ENCODE data around the gene SLC4A8.
A peak's percentile ranks its signal among the peaks of the same experiment; 100 is the strongest.

The SLC4A8 gene

DNA sequence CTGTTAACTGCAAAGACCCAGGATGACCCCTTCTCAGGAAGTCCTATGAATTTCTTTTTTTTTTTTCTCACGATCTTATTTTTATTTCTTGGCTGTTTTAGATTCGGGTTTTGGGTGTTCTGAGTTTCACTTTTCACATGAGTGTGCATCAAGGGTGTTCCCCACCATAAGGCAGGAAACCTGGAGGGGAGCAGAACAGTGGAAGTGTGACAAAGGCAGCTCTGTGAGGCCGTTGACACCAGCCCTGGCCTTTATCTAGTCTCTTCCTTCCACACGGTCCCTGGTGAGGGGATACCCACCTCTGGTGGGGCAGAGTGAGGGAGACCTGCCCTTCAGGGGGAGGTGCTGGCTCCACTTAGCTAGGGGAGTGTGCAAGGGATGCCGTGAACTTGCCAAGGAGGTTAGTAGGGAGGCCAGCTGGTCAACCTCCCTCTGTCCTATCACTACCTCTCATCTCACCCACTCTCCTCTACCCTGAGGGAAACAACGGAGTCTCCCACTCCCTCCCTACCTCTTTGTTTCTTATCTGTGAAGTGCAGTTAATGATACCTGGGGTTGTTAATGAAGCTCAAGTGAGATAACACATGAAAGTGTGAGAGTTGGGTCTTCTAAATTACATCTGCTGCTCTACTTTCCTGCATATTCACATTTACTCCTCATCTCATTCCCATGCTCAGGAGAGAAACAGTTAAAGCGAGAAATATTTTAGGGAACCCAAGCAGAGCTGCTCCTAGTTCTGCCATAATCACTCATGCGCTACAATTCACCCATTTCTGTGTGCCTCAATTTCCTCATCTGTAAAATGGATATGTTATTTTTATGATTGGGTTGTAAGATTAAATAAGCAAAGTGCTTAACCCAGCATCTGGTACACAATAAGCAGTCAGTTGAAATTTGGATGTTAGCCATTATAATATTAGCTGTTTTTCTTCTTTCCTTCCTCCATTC lies 29.1 kb upstream of the SLC4A8 start:
- peaks cover 10% of the 10 kb centered on the region; the same call in 1 of the 2 replicates for H3K27me3 ChIP-seq (ENCODE audit: insufficient read depth, low read length)
- H3K79me2 ChIP-seq (ENCODE audit: control insufficient read depth, insufficient read depth, low read length, unreplicated experiment), result no peaks in the 10 kb centered on the region
- peak overlapping the region; percentile 5 for H2AFZ ChIP-seq (ENCODE audit: low read length, unreplicated experiment)
- H3K4me1 ChIP-seq (ENCODE audit: control insufficient read depth, insufficient read depth, low read length, unreplicated experiment), result no peaks in the 10 kb centered on the region
- no peaks in the 10 kb centered on the region for H3K36me3 ChIP-seq (ENCODE audit: insufficient read depth, low read length)
- no peak overlapping the region for H3K4me3 ChIP-seq (ENCODE audit: low read depth, low read length)
- no peak overlapping the region for H3K27ac ChIP-seq (ENCODE audit: low read depth, low read length)

DNA sequence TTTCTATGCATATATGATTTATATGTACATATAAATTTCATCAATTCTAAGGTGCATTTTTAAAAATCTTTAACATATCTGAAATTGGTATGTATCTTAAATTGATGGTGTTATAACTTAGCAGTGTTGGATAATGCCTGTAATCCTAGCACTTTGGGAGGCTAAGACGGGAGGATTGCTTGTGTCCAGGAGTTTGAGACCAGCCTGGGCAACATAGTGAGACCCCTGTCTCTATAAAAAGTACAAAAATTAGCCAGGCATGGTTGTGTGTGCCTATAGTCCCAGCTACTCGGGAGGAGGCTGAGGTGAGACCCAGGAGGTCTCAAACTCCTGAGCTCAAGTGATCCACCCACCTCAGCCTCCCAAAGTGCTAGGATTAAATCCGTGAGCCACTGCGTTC lies 27.0 kb upstream of the SLC4A8 start:
- H3K27me3 ChIP-seq (ENCODE audit: insufficient read depth, low read length), result no peaks in the 10 kb centered on the region
- no peaks in the 10 kb centered on the region for H3K36me3 ChIP-seq (ENCODE audit: insufficient read depth, low read length)
- no peak overlapping the region for H2AFZ ChIP-seq (ENCODE audit: low read length, unreplicated experiment)
- no peaks in the 10 kb centered on the region for H3K79me2 ChIP-seq (ENCODE audit: control insufficient read depth, insufficient read depth, low read length, unreplicated experiment)
- no peak overlapping the region for H3K27ac ChIP-seq (ENCODE audit: low read depth, low read length)
- no peak overlapping the region for H3K4me3 ChIP-seq (ENCODE audit: low read depth, low read length)
- no peaks in the 10 kb centered on the region for H3K4me1 ChIP-seq (ENCODE audit: control insufficient read depth, insufficient read depth, low read length, unreplicated experiment)

DNA sequence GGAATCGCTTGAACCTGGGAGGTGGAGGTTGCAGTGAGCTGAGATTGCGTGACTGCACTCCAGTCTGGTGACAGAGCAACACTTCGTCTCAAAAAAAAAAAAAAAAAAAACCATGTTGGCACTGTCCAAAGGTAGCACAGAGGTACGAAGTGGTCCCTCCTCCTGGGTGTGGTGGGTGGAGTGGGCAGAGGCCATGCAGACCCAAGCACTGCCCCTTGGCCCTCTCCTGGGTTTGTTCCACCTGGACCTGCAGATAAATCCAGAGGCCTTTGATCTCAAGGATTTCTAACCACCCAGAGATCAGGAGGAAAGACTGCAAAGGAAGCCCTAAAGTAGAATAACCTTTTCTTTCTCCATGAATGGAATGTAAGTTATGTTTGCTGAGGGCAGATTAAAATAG lies 24.7 kb upstream of the SLC4A8 start:
- Histone ChIP-seq H3K4me1 (ENCODE audit: control insufficient read depth, insufficient read depth, low read length, unreplicated experiment) (peaks cover 4% of the 10 kb centered on the region), H2AFZ (ENCODE audit: low read length, unreplicated experiment) (no peak overlapping the region), H3K27ac (ENCODE audit: low read depth, low read length) (no peak overlapping the region), H3K27me3 (ENCODE audit: insufficient read depth, low read length) (no peaks in the 10 kb centered on the region), H3K36me3 (ENCODE audit: insufficient read depth, low read length) (no peaks in the 10 kb centered on the region), H3K4me3 (ENCODE audit: low read depth, low read length) (no peak overlapping the region), H3K79me2 (ENCODE audit: control insufficient read depth, insufficient read depth, low read length, unreplicated experiment) (no peaks in the 10 kb centered on the region)

DNA sequence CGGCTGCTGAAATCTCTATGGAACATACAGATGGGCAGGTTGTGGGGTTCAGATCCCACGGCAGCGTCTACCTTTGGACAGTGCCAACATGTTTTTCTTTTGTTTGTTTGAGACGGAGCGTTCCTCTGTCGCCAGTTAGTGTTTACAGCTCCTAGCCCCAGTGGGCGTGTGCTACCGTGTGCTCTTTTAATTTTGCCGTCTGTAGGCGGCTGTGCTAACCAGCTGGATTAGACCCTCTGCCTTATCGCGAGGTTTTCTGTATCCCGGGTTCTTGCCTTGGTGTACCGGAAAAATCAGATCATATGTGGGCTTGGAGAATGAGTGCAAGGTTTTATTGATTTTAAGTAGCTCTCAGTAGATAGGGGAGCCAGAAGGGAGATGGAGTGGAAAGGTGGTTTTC lies 23.6 kb upstream of the SLC4A8 start:
- Histone ChIP-seq H3K27ac (ENCODE audit: low read depth, low read length) (no peak overlapping the region), H3K79me2 (ENCODE audit: control insufficient read depth, insufficient read depth, low read length, unreplicated experiment) (no peaks in the 10 kb centered on the region), H2AFZ (ENCODE audit: low read length, unreplicated experiment) (no peak overlapping the region), H3K4me1 (ENCODE audit: control insufficient read depth, insufficient read depth, low read length, unreplicated experiment) (peaks cover 4% of the 10 kb centered on the region), H3K4me3 (ENCODE audit: low read depth, low read length) (no peak overlapping the region), H3K27me3 (ENCODE audit: insufficient read depth, low read length) (no peaks in the 10 kb centered on the region), H3K36me3 (ENCODE audit: insufficient read depth, low read length) (no peaks in the 10 kb centered on the region)

DNA sequence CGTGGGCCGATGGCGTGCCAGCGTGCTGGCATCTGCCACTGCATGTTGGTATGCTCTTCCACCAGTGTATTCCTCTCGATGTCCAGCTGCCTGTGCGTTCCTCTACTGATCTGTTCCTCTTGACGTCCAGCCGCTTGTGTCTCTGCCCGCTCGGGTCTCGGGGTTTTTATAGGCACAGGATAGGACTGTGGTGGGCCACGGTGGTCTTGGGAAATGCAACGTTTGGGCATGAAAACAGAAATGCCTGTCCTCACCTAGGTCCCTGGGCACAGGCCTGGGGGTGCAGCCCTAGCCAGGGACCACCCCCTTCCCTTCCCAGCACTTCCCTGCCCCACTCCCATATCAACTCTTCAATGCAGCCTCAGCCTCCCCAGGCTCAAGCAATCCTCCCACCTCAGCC lies 23.1 kb upstream of the SLC4A8 start:
- Histone ChIP-seq H3K79me2 (ENCODE audit: control insufficient read depth, insufficient read depth, low read length, unreplicated experiment) (no peaks in the 10 kb centered on the region), H3K27ac (ENCODE audit: low read depth, low read length) (no peak overlapping the region), H2AFZ (ENCODE audit: low read length, unreplicated experiment) (no peak overlapping the region), H3K36me3 (ENCODE audit: insufficient read depth, low read length) (no peaks in the 10 kb centered on the region), H3K27me3 (ENCODE audit: insufficient read depth, low read length) (no peaks in the 10 kb centered on the region), H3K4me1 (ENCODE audit: control insufficient read depth, insufficient read depth, low read length, unreplicated experiment) (peaks cover 4% of the 10 kb centered on the region), H3K4me3 (ENCODE audit: low read depth, low read length) (no peak overlapping the region)

DNA sequence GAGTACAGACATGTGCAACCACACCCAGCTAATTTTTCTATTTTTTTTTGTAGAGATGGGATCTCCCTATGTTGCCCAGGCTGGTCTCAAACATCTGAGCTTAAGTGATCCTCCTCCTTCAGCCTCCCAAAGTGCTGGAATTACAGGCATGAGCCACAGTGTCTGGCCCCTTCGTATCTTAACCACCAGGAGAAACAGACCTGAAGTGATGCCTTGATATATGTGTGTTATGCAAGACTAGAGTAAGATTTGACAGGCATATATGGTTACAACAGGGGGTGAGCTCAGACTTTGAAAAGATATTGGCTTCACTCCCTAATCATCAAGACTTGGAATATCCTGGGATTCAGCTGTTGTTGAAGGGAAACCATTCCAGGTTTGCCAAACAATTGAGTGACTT lies 22.7 kb upstream of the SLC4A8 start:
- peaks cover 4% of the 10 kb centered on the region for H3K4me1 ChIP-seq (ENCODE audit: control insufficient read depth, insufficient read depth, low read length, unreplicated experiment)
- no peak overlapping the region for H2AFZ ChIP-seq (ENCODE audit: low read length, unreplicated experiment)
- no peak overlapping the region for H3K27ac ChIP-seq (ENCODE audit: low read depth, low read length)
- no peaks in the 10 kb centered on the region for H3K27me3 ChIP-seq (ENCODE audit: insufficient read depth, low read length)
- no peaks in the 10 kb centered on the region for H3K36me3 ChIP-seq (ENCODE audit: insufficient read depth, low read length)
- H3K4me3 ChIP-seq (ENCODE audit: low read depth, low read length), result no peak overlapping the region
- no peaks in the 10 kb centered on the region for H3K79me2 ChIP-seq (ENCODE audit: control insufficient read depth, insufficient read depth, low read length, unreplicated experiment)

DNA sequence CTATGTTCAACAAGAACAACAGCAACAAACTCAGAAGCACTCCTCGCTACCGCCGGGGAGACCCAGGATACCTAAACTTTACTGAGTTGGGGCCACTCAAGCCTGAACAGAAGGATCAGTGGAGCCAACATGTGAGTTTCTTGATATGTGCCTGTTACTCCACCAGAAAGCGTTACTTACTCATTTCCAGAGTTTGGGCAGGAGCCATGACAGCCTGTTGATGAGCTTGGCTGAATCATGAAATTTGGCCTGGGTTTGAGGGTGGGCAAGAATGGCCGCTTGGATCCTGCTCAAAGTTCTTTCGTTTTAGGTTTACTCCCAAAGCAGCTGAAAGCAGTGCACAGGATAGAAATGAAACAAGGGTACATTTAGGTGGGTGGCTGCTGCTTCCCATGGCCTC lies 21.5 kb upstream of the SLC4A8 start:
- peaks cover 4% of the 10 kb centered on the region for H3K4me1 ChIP-seq (ENCODE audit: control insufficient read depth, insufficient read depth, low read length, unreplicated experiment)
- H3K27me3 ChIP-seq (ENCODE audit: insufficient read depth, low read length), result no peaks in the 10 kb centered on the region
- H3K27ac ChIP-seq (ENCODE audit: low read depth, low read length), result no peak overlapping the region
- no peaks in the 10 kb centered on the region for H3K79me2 ChIP-seq (ENCODE audit: control insufficient read depth, insufficient read depth, low read length, unreplicated experiment)
- no peaks in the 10 kb centered on the region for H3K36me3 ChIP-seq (ENCODE audit: insufficient read depth, low read length)
- H3K4me3 ChIP-seq (ENCODE audit: low read depth, low read length), result no peak overlapping the region
- no peak overlapping the region for H2AFZ ChIP-seq (ENCODE audit: low read length, unreplicated experiment)

DNA sequence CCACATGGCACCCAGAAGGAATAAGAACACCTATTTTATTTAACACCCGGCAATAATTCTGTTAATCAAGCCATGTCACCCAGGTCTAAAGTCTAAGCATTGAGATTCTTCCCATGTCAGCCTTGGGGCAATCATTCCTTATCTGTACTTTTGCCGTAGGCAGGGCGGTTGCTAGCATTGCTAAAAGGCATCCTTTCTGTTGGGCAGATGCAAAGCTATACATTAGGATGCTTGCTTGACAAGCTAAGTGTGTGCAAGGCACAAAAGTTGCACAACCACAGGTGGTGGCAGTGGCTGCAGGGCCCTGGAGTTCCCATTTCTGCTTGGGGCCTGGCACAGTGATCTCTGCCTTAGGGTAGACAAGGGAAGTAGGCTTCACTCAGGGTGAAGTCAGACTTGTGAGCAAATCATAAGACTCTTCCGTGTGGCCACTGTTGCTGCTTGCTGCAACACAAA lies 20.9 kb upstream of the SLC4A8 start:
- no peaks in the 10 kb centered on the region for H3K27me3 ChIP-seq (ENCODE audit: insufficient read depth, low read length)
- no peak overlapping the region for H2AFZ ChIP-seq (ENCODE audit: low read length, unreplicated experiment)
- no peak overlapping the region for H3K4me3 ChIP-seq (ENCODE audit: low read depth, low read length)
- no peaks in the 10 kb centered on the region for H3K79me2 ChIP-seq (ENCODE audit: control insufficient read depth, insufficient read depth, low read length, unreplicated experiment)
- no peaks in the 10 kb centered on the region for H3K36me3 ChIP-seq (ENCODE audit: insufficient read depth, low read length)
- no peak overlapping the region for H3K27ac ChIP-seq (ENCODE audit: low read depth, low read length)
- H3K4me1 ChIP-seq (ENCODE audit: control insufficient read depth, insufficient read depth, low read length, unreplicated experiment), result peaks cover 4% of the 10 kb centered on the region

DNA sequence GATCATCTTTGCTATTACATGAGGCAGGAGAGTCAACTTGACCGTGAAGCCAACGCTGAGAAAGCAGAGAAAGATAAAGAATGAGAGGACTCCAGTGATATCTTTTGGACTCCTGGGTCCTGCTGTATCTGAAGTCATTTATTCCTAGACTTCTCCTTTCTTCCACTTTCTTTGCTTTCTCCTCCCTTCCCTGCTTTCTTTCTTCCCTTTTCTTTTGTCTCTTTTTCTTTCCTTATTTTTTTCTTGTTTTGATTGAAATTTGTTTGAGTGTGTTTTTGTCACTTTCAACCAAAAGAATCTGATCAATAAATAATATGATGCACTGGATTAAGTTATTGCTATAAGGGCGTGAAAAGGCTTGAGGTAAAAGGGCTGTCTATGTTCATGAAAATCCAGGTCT lies 20.0 kb upstream of the SLC4A8 start:
- no peaks in the 10 kb centered on the region for H3K36me3 ChIP-seq (ENCODE audit: insufficient read depth, low read length)
- peaks cover 4% of the 10 kb centered on the region for H3K4me1 ChIP-seq (ENCODE audit: control insufficient read depth, insufficient read depth, low read length, unreplicated experiment)
- no peak overlapping the region for H3K27ac ChIP-seq (ENCODE audit: low read depth, low read length)
- H3K79me2 ChIP-seq (ENCODE audit: control insufficient read depth, insufficient read depth, low read length, unreplicated experiment), result no peaks in the 10 kb centered on the region
- no peak overlapping the region for H3K4me3 ChIP-seq (ENCODE audit: low read depth, low read length)
- H2AFZ ChIP-seq (ENCODE audit: low read length, unreplicated experiment), result no peak overlapping the region
- no peaks in the 10 kb centered on the region for H3K27me3 ChIP-seq (ENCODE audit: insufficient read depth, low read length)

DNA sequence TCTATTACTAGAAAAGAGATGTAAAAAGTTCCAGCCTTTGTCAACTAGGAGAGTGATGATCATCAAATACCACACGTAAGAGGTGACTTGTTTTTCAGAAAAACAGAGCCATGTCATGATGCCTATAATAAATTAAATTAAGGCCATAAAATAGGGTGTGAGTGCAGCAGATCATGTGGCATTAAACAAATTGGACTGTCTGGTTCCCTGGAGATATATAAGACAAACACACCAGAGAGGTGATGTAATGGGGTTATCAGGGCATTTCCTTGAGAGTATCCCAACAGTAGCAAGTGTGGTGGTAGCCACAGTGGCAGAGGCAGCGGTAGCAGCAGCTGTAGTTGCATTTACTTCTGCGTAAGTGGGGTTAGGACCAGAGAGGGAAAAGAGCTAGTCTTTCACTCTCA lies 18.8 kb upstream of the SLC4A8 start:
- Histone ChIP-seq H3K27ac (ENCODE audit: low read depth, low read length) (no peak overlapping the region), H3K27me3 (ENCODE audit: insufficient read depth, low read length) (no peaks in the 10 kb centered on the region), H3K79me2 (ENCODE audit: control insufficient read depth, insufficient read depth, low read length, unreplicated experiment) (no peaks in the 10 kb centered on the region)

DNA sequence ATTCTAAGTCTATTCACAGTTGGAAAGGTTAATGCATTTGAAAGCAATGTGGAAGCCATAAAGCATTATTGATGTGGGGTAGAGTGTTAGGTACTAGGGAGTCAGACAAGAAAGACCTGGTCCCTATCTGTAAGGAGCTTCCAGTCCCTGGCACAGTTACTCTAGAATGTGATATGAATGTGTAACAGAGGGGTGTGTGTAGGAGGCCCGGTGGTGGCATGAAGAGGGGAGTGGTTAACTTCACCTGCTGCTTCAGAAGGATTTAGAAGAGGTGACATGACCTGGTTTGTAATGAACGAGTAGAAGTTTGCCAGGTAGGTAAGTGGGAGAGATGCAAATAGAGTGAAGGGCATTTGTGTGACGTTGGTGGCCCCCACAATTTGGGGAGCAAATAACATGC lies 18.3 kb upstream of the SLC4A8 start:
- H2AFZ ChIP-seq (ENCODE audit: low read length, unreplicated experiment), result no peak overlapping the region
- no peak overlapping the region for H3K27ac ChIP-seq (ENCODE audit: low read depth, low read length)
- H3K79me2 ChIP-seq (ENCODE audit: control insufficient read depth, insufficient read depth, low read length, unreplicated experiment), result no peaks in the 10 kb centered on the region
- H3K27me3 ChIP-seq (ENCODE audit: insufficient read depth, low read length), result no peaks in the 10 kb centered on the region
- no peaks in the 10 kb centered on the region for H3K36me3 ChIP-seq (ENCODE audit: insufficient read depth, low read length)
- no peak overlapping the region for H3K4me3 ChIP-seq (ENCODE audit: low read depth, low read length)
- H3K4me1 ChIP-seq (ENCODE audit: control insufficient read depth, insufficient read depth, low read length, unreplicated experiment), result peaks cover 4% of the 10 kb centered on the region

More for the DNA sequence above, 18.8 kb upstream of the SLC4A8 start:
- H3K36me3 ChIP-seq (ENCODE audit: insufficient read depth, low read length), result no peaks in the 10 kb centered on the region
- H3K4me3 ChIP-seq (ENCODE audit: low read depth, low read length), result no peak overlapping the region
- H3K4me1 ChIP-seq (ENCODE audit: control insufficient read depth, insufficient read depth, low read length, unreplicated experiment), result peaks cover 4% of the 10 kb centered on the region
- no peak overlapping the region for H2AFZ ChIP-seq (ENCODE audit: low read length, unreplicated experiment)

All from ACC112 (cell line).